ENCODE data around the gene FRG1.
"Not testable (repeated sequence)": the region's sequence is repeated elsewhere in the genome, so short reads cannot be mapped to it uniquely, and the experiment has no call there.

FRG1 gene

GRCh38 chr4:189985651-189986243 is 45.1 kb downstream of the FRG1 start:
- DNase-seq = not testable (repeated sequence)

- no peak for DNase-seq
Observed at GRCh38 chr4:189988877-189989431, 48.3 kb downstream of the FRG1 start.

GRCh38 chr4:189989941-189990340 is 49.3 kb downstream of the FRG1 start:
- DNase-seq = not testable (repeated sequence)
